GM21390 (cell line): ENCODE results near the gene SRGAP3.

ENCODE experiments used
- ATAC-seq: cut with Tn5 transposase; IDR thresholded peaks from one replicate; pipeline ENCODE4 v1.9.1; 2021; ENCODE audit not compliant: unreplicated experiment

The SRGAP3 gene

GRCh38 chr3:9180764-9181117 lies 68.7 kb downstream of the SRGAP3 start:
- no peak for ATAC-seq

- peak; percentile 71 for ATAC-seq
Observed at GRCh38 chr3:9179826-9180763, 69.4 kb downstream of the SRGAP3 start.

GRCh38 chr3:9178697-9179096 lies 70.7 kb downstream of the SRGAP3 start:
- no peak for ATAC-seq

- ATAC-seq, result no peak
Observed at GRCh38 chr3:9175421-9175820, 74.0 kb downstream of the SRGAP3 start.

- ATAC-seq, result no peak
Observed at GRCh38 chr3:9173445-9173844, 76.0 kb downstream of the SRGAP3 start.

GRCh38 chr3:9172851-9173321 lies 76.6 kb downstream of the SRGAP3 start:
- no peak for ATAC-seq

GRCh38 chr3:9170851-9171160 lies 78.6 kb downstream of the SRGAP3 start:
- no peak for ATAC-seq

GRCh38 chr3:9169956-9170850 lies 79.2 kb downstream of the SRGAP3 start:
- ATAC-seq, result no peak

- no peak for ATAC-seq
Observed at GRCh38 chr3:9169326-9169725, 80.1 kb downstream of the SRGAP3 start.

GRCh38 chr3:9168241-9168741 lies 81.2 kb downstream of the SRGAP3 start:
- ATAC-seq, result peak; percentile 98

GRCh38 chr3:9167222-9167621 lies 82.2 kb downstream of the SRGAP3 start:
- no peak for ATAC-seq

- ATAC-seq, result no peak
Observed at GRCh38 chr3:9165421-9165820, 84.0 kb downstream of the SRGAP3 start.

GRCh38 chr3:9163289-9163688 lies 86.2 kb downstream of the SRGAP3 start:
- no peak for ATAC-seq

GRCh38 chr3:9161811-9162210 lies 87.6 kb downstream of the SRGAP3 start:
- ATAC-seq, result no peak

GRCh38 chr3:9161298-9161697 lies 88.1 kb downstream of the SRGAP3 start:
- no peak for ATAC-seq

GRCh38 chr3:9158865-9159630 lies 90.4 kb downstream of the SRGAP3 start:
- ATAC-seq, result no peak

GRCh38 chr3:9157651-9158362 lies 91.6 kb downstream of the SRGAP3 start:
- no peak for ATAC-seq

GRCh38 chr3:9156604-9157003 lies 92.8 kb downstream of the SRGAP3 start:
- no peak for ATAC-seq

- ATAC-seq, result no peak
Observed at GRCh38 chr3:9155028-9155427, 94.4 kb downstream of the SRGAP3 start.

GRCh38 chr3:9153904-9154619 lies 95.4 kb downstream of the SRGAP3 start:
- no peak for ATAC-seq
